HG03108 (cell line): ENCODE measurements around the gene TEKT5.

Experiments
- ATAC-seq: cut with Tn5 transposase; IDR thresholded peaks from one replicate; pipeline ENCODE4 v1.9.1; 2021; ENCODE audit warnings: moderate library complexity; ENCODE audit not compliant: unreplicated experiment

Gene TEKT5

DNA sequence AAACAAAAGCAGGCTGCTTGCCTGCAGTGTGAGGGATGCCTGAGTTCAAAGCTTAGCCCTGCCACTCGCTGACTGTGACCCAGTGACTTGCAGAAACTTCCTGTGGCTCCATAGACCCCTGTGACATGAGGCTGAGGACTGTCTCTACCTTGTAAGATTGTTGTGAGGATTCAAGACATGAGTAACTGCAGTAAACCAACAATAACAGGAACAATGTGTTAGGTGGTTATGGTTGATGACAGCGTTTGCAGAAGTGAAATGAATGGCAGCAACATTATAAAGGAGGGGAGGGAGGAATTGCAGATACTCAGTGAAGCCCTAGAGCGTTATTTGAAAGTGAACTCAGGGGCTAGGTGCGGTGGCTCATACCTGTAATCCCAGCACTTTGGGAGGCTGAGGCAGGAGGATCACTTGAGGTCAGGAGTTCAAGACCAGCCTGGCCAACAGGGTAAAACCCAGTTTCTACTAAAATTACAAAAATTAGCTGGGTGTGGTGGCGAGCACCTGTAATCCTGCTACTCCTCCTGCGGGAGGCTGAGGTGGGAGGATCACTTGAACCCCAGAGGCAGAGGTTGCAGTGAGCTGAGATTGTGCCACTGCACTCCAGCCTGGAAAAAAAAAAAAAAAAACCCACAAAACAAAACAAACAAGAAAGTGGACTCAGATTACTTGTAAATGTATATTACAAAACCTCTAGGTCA, 80.8 kb downstream of the TEKT5 start:
- no peak for ATAC-seq

DNA sequence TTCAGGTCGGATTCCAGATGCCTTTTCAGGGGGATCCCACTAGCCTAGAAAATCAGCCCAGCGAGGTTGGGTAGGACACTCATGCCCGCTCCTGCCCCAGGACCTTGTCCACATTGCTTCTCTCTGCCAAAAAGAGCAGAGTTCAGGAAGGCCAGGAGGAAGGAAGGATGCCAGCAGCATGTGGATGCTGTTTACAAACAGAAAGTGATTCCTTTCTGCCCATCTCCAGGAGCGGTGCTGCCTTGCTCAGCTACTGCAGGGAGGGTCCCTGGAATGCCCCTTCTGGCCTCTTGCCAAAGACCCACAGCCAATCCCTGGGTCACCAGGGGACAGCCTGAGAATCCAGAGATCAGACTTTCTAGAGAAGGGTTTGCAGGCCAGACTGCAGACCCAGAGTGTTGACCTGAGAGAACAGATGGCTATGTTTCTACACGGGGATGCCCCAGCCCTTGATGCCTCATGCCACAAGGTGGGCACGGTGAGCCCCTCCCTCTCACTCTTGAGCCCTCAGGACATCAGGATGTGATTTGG, 82.0 kb downstream of the TEKT5 start:
- ATAC-seq = no peak

DNA sequence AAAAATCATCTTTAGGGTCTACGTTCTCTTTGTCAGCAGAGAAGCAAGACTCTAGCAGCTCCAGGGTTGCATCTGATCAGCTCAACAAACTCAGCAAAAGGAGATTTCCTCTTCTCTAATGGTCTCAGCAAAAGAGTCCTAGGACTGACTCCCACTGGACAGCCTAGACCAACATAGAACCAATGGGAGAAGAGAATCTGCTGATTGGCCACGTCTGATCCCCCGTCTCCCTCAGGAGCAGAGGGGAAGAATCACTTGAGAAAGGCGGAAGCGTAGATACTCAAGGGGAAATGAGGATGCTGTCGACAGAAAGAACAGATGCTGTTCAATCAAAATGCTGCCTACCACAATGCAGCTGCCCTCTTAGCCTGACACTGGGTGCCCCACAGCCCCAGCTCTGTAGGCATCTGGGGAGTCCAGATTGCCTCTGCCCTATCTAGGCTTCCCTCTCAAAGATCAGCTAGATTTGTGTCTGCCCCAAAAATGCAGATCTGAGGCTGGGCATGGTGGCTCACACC, 82.8 kb downstream of the TEKT5 start:
- no peak for ATAC-seq

DNA sequence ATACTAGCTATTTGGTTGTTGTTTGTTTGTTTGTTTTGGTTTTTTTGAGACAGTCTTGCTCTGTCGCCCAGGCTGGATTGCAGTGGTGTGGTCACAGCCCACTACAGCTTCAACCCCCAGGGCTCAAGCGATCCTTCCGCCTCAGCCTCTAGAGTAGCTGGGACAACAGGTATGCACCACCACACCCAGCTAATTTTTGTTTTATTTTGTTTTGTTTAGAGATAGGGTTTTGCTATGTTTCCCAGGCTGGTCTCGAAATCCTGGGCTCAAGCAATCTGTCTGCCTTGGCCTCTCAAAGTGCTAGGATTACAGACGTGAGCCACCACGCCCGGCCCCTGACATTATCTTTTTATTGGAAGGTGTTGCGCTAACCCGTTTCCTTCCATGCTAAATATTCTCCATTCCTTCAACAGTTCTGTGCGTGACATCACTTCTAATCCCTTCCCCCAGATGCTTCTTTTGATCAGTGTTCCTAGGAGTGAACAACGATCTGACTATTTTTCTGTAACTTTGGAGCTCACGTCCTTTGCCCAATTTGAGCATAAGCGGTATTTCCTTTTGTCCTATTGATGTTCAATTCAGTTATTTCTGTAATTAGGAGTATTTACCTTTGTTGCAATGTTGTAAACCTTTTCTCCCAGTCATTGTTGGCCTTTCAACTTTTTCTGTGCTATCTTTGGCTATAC, 84.1 kb downstream of the TEKT5 start:
- no peak for ATAC-seq

DNA sequence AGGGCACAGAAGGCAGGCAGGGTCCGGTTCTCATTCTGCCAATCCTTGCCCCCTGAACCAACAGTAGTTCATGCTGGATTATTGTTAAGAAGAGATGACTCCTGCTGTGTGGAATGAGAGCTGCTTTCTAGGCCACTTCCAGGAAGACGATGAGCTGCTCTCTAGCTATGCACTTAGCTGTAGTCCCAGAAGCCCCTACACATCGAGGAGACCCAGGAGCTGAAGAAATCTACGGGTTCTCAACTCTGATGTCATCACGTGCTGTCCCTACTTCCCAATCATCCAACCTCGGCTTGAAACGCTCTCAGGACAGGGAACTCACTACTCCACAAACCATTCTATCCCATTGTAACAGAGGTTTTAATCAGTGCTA, 85.3 kb downstream of the TEKT5 start:
- no peak for ATAC-seq

DNA sequence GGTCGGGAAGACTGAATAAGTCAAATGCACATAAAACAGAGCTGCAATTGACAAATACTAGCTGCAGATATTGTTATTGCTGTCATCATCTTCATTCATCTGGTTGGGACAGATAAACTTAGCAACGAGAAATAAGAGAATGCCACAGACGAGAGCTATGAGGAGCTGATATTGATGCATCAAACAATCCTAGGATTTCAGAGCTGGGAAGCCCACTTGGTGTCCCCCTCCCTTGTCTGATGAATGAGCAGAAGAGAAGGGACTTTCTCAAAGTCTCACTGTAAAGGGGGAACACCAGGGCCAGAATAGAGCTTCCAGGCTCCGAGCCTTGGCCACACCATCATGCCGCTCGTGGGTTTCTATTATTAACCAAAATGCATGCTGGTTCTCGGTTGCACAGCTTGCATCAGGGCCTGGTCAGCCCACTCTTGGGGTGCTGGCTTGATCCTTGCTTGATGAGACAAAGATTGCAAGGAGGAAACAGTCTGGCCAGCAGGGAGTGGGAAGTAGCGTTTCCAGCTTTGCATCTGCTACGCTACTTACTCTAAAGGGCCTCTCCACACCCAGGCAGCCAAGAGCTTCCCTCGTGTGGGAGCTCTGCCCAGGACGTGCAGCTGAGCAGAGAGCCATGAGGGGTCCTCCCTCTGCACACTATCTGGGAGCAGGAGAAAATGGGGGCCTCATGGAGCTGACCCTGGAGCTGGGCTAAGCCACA, 85.9 kb downstream of the TEKT5 start:
- ATAC-seq = no peak

DNA sequence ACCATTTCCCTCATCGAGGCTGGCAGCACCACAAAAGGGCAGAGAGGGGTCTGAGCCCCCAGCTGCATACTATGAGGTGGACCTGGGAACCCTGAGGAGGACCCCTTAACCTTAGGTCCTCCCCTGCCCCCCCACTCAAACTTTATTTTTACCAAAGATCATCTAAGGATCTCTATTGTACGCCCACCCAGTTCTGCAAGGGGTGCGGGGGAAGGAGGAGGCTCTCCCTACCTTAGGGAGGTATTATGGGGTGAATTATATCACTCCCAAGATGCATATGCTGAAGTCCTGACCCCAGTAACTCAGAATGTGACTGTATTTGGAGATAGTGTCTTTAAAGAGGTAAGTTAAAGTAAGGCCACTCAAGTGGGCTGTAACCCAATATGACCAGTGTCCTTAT, 87.6 kb downstream of the TEKT5 start:
- ATAC-seq = no peak

DNA sequence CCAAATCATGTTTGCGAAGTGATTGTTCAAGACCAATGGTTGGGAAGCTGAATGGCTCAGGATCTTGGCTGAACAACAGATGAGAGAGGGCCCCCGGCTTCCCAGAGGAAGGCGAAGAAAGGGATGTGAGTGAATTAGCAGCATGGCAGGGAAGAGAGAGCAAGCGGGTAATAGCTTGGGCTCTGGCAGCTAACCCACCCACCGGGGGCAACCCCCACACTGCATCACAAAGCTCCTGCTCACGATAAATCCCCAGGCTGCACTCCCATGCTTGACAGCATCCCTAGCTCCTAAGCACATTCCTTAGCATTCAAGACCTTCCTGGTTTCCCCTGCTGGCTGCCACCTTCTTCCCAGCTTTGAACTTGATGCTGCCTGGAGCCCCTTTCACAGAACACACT, 88.1 kb downstream of the TEKT5 start:
- ATAC-seq = no peak

DNA sequence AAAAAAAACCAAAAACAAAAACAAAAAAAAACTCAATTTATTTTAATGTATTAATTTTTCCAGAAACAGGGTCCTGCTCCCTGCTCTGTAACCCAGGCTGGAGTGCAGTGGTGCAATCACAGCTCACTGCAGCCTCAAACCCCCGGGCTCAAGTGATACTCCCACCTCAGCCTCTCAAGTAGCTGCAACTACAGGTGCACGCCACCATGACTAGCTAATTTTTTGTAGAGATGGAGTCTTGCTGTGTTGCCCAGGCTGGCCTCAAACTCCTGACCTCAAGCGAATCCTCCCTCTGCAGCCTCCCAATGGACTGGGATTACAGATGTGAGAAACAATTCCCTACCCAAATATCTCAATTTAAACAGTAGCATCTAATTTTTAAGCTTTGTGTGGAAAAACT, 89.1 kb downstream of the TEKT5 start:
- ATAC-seq = no peak

DNA sequence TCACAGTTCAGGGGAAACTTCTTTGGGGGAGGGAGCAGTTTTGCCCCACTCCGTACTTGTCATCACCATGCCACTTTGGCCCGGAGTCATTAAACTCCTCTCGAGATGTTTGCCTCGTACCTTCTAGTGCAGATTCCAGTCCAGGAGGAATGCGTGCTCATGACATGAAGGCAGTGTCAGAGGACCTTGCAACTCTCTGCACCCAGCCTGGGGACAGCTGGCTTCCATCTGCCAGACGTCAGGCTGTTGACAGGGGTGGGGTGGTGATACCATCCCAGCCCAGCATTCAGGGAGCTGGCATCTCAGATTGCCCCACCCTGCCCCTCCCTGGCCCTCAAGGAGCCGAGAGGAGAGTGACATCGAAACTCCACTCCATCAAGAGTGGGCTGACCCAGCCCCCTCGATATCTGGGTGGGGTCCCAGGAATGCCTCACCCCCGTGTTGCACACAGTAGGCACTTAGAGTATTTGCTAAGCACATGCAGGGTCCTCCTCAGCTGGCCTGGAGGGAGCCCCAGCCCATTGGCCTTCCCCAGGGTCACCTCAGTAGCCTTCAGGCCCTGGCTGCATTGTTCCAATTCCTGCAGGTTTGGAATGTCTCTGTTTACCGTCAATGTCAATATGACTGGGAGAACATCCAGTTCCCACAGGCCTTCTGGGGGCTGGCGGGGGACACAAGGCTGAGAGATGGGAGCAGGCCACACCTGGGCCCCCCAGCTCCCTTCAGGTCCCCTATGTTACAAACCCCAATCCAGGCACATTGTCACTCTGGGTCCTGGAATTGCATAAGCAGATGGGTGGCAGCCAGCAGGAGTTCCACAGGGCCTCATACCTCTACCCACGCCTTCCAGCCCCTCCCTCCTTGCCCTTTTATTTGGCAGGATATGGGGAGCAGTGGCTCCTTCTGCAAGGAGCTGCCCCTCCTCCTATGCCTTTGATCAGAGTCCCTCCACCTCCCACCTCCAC, 93.0 kb downstream of the TEKT5 start:
- no peak for ATAC-seq

DNA sequence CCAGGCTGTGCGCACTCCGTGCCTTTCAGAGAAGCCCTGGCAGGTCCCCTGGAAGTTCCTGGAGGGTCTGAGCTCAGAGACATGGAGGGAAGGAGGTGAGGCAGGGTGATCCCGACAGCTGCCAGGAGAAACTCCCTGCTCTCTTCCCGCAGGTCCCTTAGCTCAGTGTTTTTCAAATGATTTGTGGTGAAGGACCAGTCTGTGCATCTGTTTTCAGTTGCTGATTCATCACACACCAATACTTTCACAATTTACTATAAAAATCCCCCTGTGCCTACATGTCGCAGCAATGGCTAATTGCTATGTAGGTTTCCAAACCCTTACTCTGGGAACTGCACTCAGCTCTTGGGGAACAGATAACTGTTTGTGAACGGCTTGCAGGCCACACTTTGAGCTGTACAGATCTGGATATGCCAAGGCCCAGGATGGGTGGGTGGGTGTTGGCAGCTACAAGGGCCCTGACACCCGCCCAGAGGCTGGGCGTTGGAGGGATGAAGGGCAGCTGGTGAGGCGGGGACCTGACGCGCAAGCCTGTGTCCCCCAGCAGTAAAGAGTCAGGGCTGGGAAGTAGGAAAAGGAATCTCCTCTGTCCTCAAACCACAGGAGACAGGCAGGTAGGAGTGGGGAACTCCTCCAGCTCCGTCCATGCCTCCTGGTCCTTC, 93.8 kb downstream of the TEKT5 start:
- no peak for ATAC-seq

DNA sequence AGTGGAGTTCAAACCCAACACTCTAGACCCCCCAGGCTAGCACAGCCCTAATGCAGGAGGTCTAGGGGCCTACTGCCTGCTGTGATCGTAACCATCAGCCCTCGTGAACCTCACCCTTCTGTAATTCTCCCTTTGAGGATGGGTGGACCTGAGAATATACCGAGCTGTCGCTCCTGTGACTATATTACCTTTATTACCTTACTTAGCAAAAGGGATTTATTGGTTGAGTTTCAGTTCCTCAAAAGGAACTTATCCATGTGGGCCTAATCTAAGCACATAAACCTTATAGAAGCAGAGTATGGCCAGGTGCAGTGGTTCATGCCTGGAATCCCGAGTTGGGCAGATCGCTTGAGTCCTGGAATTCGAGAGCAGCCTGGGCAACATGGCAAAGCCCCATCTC, 95.1 kb downstream of the TEKT5 start:
- no peak for ATAC-seq

DNA sequence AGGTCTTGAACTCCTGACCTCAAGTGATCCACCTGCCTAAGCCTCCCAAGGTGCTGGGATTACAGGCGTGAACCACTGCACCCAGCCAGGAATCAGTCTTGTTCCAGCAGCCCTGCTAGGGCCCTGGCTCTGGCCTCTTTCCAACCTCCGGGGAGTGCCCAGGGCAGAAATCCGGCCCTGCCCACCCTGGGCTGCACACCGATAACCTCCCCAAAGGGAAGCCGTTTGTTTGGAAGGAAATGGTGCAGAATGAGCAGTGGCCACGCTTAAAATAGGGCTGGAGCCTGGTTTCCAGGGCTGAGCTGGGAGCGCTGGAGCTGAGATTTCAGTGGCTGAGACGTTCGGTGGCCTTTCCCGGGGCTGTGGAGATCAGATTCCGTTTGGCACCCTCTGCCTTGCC, 96.6 kb downstream of the TEKT5 start:
- ATAC-seq = no peak

DNA sequence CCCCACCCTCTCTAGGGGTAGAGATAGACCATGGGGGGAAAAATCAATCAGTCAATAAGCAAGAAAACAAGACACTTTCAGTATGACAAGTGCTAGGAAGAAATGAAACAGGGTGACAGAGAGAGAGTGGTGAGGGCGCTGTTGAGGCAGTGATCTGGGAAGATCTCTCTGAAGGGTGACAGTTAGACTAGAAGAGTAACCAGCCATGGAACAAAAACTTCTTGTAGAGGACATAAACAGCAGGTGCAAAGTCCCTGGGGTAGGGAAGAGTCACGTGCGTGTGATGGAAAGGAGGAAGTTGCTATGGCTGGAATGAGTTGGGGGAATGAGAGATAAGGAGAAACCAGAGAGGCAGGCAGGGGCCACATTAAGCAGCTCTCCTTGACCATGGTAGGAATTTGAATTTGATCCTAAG, 97.5 kb downstream of the TEKT5 start:
- no peak for ATAC-seq

DNA sequence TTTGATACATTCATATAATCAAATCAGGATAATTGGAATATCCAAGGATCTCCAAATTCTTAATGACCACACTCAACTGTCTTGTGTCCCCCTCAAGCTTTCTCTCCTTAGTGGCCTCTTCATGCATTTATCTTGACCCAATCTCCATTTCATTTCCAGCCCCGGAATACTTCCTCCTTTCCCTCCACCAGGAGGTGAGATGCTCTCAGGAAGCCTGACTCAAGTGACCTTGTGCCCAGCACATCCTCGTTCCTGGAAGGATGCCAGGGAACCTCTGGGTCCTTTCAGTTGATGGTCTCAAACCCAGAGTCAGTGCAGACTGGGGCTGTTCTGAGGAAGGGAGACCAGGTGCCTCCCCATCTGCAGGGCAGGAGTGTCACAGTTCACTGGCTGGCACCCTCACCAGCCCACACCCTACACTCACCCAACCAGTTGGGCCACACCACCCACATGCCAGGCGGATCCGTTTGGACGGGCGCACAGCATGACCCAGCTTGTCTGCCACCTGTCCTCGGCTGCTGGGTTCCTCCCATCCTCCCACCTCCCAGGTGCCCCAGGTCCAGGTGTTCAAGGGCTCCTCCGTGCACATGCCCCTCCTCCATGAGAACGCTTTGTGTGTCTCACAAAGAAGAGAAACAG, 100.3 kb downstream of the TEKT5 start:
- no peak for ATAC-seq

DNA sequence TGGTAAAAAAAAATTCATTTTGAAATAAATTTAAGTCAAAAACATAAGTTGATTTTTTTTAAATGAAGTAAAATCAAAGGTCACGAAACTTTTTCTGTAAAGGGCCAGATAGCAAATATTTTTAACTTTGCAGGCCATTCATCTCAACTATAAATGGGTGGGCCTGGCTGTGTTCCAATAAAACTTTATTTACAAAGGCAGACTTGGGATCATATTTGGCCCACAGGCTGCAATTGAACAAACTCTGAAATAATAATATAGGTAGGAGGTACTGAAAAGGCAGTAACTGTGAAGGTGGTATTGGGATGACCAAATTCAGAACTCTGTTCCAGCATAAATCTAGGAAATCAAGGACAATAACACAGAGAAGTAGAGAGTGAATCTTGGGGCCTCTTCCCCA, 102.1 kb downstream of the TEKT5 start:
- no peak for ATAC-seq

DNA sequence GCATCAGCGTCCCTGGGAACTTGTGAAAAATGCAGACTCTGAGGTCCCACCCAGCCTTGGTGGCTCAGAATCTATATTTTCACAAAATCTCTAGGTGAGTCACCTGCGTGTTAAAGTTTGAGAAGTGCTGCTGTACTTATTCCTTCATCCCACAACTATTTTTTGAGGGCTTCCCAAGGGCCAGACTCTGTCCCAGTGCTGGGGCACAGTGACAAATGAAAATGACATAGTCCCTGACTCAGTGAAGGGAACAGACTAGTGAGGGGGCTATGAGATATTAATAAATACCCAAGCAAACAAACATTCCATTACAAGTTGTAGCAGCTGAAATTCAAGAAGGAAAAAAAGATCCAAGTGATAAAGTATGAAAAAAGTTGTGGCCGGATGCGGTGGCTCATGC, 104.4 kb downstream of the TEKT5 start:
- ATAC-seq = no peak

DNA sequence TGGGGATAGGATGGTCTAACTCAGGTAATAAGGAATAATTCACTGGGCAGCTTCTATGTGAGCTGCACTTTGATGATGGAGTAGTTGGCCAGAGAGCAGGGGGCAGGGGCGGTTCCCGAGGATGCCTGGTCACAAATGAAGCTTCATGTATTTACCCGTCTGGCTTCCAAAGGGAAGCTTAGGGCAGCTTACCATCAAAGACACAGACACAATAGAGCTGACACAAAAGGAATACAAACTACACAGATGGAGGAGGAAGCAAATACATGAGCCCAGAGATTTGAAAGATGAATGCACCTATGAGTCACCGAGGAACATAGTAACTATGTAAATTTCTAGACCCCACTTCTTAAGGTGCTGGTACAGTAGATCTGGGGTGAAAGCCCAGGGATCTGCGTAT, 105.6 kb downstream of the TEKT5 start:
- no peak for ATAC-seq

DNA sequence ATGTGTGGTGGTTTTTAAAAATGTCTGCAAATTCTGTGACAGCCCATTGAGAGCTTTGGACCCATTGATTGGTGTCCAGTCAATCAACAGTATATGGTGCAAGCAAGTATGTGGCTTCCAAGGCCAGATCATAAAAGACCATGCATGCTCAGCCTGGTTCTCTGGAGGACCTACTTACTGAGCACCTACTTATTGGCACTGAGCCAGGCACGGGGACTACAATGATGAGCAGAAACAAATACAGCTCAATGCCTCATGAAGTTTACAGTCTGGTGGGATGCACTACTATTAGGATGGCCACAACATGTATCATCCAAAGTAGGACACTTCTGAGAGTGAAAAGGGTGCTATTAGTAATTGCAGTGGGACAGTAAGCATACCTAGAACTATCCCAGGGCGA, 107.1 kb downstream of the TEKT5 start:
- ATAC-seq = no peak

DNA sequence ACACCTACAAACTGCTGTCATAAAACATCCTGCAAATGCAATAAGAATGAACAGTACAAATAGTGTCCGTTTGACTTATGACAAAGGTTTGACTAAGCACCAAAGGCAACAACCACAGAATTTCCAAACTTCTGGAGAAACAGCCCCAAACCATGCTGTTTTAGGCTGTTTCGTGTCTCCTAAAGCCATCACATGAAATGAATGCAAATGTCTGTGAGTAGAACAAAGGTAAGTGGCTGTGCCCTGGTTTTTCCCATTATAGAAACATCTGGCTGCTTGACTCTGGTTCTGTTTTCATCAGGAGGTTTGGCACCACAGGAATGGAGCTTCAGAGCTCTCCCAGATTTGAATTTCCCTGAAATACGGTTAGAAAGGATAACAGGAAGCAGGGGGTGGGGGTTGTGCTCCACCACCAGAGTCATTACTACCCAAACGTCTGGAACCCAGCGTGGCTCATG, 109.7 kb downstream of the TEKT5 start:
- ATAC-seq = no peak
